ENCODE measurements around the gene TNFRSF25. TPM values are rescaled to one million over a fixed set of nuclear protein-coding genes. Genes with fewer than 3 reads are reported as not detected.
A peak's percentile ranks its signal among the peaks of the same experiment; 100 is the strongest.

TNFRSF25 gene
- total and polyA plus RNA-seq, 9 of the 15 experiments (the other 6 are each of a cell fraction or from before 2014, with no cell fraction given), result 0.24 to 0.49 TPM; not detected in 7

DNA sequence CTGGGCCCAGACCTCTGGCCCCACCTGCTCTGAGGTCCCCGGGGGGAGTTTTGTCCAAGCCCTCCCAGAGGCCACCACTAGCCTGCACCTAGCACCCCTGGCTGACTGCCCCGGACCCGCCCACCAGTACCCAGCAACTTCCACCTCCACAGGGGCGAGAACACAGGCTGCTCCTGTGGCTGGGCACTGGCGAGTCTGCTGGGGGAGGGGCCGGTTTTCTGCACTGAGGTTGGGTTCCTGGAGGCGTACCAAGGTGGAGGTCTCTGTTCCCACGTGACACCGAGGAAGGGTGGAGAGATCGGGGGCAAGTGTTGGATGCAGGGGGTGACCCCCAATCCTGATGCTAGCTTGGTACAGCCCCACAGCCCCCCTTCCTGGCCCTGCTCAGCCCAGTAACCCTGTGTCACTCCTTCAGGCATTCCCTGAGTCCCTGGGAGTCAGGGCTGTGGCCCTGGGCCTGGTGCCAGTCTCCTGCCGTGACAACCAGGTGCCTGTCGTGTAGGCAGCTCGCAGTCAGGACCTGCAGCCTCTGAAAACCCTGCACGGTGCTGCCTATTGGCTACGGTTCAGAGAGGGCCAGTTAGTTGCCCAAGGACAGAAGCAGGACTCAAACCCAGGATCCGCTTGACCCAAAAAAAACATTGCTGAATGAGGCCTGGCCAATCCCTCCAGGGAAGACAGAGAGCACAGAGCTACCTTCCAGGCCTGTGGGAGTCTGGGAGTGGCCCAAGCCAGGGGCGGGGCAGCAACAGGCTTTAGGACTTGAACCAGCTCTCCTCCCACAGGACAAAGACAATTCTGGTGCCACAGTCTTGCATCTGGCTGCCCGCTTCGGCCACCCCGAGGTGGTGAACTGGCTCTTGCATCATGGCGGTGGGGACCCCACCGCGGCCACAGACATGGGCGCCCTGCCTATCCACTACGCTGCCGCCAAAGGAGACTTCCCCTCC is 38.3 kb downstream of the TNFRSF25 start (continued):
- peak in 1 of 2 experiments; percentile 13; a peak in 1 of 4 replicates for TF ChIP-seq FOXA3 (CRISPR knock-in tag; conservative IDR thresholded peaks at IDR 0.05 in 1 of 2, IDR thresholded peaks at IDR 0.05 in 1 of 2)
- TF ChIP-seq, protein P1, sequence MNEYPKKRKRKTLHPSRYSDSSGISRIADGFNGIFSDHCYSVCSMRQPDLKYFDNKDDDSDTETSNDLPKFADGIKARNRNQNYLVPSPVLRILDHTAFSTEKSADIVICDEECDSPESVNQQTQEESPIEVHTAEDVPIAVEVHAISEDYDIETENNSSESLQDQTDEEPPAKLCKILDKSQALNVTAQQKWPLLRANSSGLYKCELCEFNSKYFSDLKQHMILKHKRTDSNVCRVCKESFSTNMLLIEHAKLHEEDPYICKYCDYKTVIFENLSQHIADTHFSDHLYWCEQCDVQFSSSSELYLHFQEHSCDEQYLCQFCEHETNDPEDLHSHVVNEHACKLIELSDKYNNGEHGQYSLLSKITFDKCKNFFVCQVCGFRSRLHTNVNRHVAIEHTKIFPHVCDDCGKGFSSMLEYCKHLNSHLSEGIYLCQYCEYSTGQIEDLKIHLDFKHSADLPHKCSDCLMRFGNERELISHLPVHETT (CRISPR knock-in tag; conservative IDR thresholded peaks at IDR 0.05 in 1 of 2, IDR thresholded peaks at IDR 0.05 in 1 of 2), result no peak
- TF ChIP-seq FOXK2 (conservative IDR thresholded peaks at IDR 0.05 in 1 of 2, IDR thresholded peaks at IDR 0.05 in 1 of 2; ENCODE audit: low read depth in 2 of 2), result peak in 1 of 2 experiments; percentile 51; a peak in 1 of 4 replicates
- no peak for TF ChIP-seq ZNF589 (CRISPR knock-in tag; IDR thresholded peaks at IDR 0.05; ENCODE audit: low read depth)
- TF ChIP-seq, protein P2, sequence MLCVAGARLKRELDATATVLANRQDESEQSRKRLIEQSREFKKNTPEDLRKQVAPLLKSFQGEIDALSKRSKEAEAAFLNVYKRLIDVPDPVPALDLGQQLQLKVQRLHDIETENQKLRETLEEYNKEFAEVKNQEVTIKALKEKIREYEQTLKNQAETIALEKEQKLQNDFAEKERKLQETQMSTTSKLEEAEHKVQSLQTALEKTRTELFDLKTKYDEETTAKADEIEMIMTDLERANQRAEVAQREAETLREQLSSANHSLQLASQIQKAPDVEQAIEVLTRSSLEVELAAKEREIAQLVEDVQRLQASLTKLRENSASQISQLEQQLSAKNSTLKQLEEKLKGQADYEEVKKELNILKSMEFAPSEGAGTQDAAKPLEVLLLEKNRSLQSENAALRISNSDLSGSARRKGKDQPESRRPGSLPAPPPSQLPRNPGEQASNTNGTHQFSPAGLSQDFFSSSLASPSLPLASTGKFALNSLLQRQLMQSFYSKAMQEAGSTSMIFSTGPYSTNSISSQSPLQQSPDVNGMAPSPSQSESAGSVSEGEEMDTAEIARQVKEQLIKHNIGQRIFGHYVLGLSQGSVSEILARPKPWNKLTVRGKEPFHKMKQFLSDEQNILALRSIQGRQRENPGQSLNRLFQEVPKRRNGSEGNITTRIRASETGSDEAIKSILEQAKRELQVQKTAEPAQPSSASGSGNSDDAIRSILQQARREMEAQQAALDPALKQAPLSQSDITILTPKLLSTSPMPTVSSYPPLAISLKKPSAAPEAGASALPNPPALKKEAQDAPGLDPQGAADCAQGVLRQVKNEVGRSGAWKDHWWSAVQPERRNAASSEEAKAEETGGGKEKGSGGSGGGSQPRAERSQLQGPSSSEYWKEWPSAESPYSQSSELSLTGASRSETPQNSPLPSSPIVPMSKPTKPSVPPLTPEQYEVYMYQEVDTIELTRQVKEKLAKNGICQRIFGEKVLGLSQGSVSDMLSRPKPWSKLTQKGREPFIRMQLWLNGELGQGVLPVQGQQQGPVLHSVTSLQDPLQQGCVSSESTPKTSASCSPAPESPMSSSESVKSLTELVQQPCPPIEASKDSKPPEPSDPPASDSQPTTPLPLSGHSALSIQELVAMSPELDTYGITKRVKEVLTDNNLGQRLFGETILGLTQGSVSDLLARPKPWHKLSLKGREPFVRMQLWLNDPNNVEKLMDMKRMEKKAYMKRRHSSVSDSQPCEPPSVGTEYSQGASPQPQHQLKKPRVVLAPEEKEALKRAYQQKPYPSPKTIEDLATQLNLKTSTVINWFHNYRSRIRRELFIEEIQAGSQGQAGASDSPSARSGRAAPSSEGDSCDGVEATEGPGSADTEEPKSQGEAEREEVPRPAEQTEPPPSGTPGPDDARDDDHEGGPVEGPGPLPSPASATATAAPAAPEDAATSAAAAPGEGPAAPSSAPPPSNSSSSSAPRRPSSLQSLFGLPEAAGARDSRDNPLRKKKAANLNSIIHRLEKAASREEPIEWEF (CRISPR knock-in tag; IDR thresholded peaks at IDR 0.05), result no peak
- TF ChIP-seq, protein P3, sequence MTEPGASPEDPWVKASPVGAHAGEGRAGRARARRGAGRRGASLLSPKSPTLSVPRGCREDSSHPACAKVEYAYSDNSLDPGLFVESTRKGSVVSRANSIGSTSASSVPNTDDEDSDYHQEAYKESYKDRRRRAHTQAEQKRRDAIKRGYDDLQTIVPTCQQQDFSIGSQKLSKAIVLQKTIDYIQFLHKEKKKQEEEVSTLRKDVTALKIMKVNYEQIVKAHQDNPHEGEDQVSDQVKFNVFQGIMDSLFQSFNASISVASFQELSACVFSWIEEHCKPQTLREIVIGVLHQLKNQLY (CRISPR knock-in tag; conservative IDR thresholded peaks at IDR 0.05), result no peak
- no peak for TF ChIP-seq EZH2 (IDR thresholded peaks at IDR 0.05; ENCODE audit: borderline replicate concordance, low read depth, low read length)
- TF ChIP-seq, protein P4, sequence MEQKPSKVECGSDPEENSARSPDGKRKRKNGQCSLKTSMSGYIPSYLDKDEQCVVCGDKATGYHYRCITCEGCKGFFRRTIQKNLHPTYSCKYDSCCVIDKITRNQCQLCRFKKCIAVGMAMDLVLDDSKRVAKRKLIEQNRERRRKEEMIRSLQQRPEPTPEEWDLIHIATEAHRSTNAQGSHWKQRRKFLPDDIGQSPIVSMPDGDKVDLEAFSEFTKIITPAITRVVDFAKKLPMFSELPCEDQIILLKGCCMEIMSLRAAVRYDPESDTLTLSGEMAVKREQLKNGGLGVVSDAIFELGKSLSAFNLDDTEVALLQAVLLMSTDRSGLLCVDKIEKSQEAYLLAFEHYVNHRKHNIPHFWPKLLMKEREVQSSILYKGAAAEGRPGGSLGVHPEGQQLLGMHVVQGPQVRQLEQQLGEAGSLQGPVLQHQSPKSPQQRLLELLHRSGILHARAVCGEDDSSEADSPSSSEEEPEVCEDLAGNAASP (IDR thresholded peaks at IDR 0.05), result no peak
- no peak for TF ChIP-seq SMARCB1 (IDR thresholded peaks at IDR 0.05; ENCODE audit: insufficient read length, low read depth)
- TF ChIP-seq, protein P5, sequence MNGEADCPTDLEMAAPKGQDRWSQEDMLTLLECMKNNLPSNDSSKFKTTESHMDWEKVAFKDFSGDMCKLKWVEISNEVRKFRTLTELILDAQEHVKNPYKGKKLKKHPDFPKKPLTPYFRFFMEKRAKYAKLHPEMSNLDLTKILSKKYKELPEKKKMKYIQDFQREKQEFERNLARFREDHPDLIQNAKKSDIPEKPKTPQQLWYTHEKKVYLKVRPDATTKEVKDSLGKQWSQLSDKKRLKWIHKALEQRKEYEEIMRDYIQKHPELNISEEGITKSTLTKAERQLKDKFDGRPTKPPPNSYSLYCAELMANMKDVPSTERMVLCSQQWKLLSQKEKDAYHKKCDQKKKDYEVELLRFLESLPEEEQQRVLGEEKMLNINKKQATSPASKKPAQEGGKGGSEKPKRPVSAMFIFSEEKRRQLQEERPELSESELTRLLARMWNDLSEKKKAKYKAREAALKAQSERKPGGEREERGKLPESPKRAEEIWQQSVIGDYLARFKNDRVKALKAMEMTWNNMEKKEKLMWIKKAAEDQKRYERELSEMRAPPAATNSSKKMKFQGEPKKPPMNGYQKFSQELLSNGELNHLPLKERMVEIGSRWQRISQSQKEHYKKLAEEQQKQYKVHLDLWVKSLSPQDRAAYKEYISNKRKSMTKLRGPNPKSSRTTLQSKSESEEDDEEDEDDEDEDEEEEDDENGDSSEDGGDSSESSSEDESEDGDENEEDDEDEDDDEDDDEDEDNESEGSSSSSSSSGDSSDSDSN (IDR thresholded peaks at IDR 0.05; ENCODE audit: borderline replicate concordance in 1 of 2, low read depth in 2 of 2, low read length in 2 of 2), result no peak
- no peak for TF ChIP-seq KAT8 (IDR thresholded peaks at IDR 0.05; ENCODE audit: low read depth)
- TF ChIP-seq ZNF584 (CRISPR knock-in tag; IDR thresholded peaks at IDR 0.05; ENCODE audit: low read depth), result no peak
